ENCODE results near the gene RRAS2.

Gene RRAS2

GRCh38 chr11:14335712-14336111 lies 23.3 kb downstream of the RRAS2 start:
- DNase-seq: no peak

GRCh38 chr11:14334893-14335292 lies 24.1 kb downstream of the RRAS2 start:
- no peak for DNase-seq

GRCh38 chr11:14334192-14334591 lies 24.8 kb downstream of the RRAS2 start:
- DNase-seq: no peak

GRCh38 chr11:14331476-14332136 lies 27.4 kb downstream of the RRAS2 start:
- no peak for DNase-seq

GRCh38 chr11:14330881-14331280 lies 28.1 kb downstream of the RRAS2 start:
- no peak for DNase-seq

DNA sequence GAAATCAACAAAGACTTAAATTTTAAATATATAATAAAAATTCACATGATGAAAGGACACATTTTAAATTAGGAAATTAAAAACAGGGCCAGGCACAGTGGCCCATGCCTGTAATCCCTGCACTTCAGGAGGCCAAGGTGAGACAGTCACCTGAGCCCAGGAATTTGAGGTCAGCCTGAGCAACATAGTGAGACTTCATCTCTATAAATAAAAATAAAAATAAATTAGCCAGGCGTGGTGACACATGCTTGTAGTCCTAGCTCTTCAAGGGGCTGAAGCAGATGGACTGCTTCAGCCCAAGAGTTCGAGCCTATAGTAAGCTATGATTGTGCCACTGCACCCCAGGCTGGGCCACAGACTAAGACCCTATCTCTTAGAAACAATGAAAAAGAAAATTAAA lies 29.3 kb downstream of the RRAS2 start:
- no peak for DNase-seq

DNA sequence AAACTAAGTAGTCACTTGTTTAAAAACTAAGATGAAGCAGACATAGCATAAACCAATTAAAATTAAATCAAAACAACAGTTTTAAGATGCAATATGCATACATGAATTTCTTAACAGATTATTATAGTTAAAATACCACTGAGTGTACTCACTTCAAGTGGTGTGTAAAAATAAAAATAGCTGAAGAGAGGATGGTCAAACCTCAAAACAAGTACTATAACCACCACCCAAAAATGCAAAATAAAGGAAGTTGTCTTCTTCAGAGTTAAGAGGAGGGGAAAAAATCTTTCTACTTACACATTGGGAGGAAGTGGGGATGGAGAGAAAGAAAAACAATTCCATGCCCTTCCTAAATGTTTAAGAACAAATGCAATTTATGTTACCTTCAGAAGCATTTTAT lies 31.9 kb downstream of the RRAS2 start:
- no peak for DNase-seq

DNA sequence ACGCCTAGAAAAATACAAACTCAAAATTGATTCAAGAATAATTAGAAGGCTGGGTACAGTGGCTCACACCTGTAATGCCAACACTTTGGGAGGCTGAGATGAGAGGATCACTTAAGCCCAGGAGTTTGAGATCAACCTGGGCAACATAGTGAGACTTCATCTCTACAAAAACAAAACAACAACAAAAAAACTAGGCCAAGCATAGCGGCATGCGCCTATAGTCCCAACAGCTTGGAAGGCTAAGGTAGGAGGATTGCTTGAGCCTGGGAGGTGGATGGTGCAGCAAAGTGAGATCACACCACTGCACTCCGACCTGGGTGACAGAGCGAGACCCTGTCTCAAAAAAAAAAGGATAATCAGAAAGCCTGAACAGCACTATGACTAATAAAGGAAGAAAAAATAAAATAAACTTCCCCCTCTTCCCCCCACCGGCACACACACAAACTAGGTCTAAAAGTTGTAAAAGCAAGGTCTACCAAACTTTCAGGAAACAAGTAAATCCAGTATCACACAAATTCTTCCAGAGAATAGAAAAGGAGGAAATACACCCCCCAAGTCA lies 35.8 kb downstream of the RRAS2 start:
- no peak for DNase-seq

DNA sequence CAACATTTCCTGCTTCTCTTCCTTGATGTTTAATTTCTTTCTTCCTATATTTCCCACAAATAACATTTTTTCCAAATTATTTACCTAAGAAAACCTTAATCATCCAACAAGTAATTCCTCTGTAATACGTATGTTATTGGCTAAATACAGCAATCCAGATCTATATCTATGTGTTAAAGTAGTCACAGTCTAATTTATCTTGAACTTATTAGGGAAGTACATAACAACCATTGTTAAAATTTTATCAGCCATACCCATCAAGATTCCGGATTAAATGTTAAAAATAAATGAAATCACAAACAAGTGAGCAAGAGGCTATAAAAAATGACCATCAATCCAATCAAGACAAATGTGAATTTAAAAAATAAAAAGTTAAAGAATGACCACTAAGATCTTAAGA lies 36.5 kb downstream of the RRAS2 start:
- no peak for DNase-seq

GRCh38 chr11:14320020-14320419 lies 39.0 kb downstream of the RRAS2 start:
- peak; percentile 43 for DNase-seq

DNA sequence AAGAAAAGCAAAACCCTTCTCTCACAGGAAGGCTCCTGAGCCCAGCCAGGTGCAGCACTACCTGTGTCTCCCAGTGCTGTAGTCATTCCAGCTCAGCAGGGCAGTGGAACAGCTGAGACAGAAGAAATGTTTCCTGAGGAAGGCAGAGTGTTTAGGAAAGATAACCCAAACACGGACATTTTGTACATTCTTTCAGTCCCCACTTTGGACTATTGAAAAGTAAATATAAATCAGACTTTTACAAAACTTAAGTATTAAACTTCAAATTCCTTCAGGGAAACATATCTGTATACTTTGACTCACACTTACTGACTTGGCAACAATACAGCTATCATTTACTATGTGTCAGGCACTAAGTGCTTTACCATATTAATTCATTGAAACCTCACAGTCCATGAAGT lies 40.4 kb downstream of the RRAS2 start:
- no peak for DNase-seq

DNA sequence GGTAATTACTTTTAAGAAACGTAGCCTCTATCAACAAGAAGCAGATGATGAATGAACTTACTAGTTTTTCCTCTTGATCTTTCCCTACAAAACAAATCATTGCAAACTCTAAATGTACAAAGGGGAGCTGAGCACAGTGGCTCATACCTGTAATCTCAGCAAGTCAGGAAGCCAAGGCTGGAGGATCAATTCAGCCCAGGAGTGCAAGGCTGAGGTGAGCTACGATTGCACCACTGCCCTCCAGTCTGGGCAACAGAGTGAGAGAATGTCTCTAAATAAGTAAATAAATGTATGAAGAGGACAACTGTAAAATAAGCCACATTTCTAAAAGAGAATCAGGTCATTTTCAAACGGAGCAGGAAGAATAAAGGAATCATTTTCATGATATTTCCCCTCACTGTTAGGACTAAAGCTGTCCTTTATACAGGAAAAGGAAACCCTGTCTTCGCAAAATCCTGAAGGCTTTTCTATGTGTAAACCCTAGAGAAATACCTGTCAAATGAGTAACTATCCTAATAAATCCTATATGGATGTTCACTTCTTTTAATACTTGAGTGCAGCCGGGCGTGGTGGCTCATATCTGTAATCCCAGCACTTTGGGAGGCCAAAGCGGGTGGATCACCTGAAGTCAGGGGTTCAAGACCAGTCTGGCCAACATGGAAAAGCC lies 41.2 kb downstream of the RRAS2 start:
- no peak for DNase-seq

DNA sequence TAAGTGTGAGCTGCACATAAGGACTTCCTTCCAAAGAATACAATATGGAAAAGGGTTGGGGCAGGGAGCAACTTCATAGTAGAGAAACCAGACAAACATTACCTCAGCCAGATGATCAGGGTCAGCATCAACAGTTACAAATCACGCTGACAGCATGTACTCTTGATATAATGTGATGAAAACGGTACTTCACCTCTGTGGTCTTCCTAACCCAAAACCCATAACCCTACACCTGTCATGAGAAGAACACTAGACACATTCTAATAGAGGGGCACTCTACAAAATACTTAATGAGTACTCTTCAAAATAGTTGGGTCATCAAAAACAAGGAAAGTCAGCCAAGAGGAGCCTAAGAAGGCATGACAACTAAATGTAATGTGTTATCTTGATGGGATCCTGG lies 43.9 kb downstream of the RRAS2 start:
- DNase-seq: no peak

DNA sequence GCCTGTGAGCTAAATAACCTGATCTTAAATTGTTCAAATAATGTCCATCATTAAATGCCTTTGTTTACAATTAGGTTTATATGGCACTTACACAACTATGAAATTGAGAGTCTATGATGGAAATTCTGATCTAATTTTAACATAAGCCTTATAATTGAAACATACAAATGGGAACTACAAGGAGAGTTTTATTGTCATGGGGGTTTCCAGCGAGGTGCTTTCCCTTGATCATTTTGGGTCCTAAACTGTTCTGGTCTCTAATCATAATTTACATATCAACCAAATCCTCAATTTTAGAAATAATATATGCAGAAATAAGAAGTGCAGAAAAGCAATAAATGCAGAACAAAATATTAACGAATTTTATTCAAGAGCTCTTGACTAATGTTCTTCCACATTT lies 44.9 kb downstream of the RRAS2 start:
- DNase-seq: no peak

GRCh38 chr11:14312736-14313438 lies 46.1 kb downstream of the RRAS2 start:
- no peak for DNase-seq

DNA sequence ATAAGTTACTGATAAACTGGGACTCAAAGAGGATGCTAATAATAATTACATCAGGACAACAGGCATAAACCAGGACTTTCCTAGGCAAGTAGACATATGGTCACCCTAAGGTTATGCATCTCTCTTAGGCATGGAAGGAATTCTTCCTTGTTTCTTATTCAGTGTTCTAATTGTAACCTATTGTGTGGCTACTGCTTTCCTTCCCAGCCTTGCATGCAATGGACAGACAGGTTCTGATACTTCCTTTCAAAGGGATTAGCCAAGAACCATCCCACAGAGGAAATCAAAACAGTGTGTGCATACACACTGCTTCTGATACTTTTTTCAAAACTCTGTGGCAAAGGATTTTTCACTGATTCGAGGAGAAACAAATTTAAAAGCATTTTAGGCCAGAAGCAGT lies 48.3 kb downstream of the RRAS2 start:
- no peak for DNase-seq

- no peak for DNase-seq
Observed at GRCh38 chr11:14309425-14310192, 49.4 kb downstream of the RRAS2 start.

DNA sequence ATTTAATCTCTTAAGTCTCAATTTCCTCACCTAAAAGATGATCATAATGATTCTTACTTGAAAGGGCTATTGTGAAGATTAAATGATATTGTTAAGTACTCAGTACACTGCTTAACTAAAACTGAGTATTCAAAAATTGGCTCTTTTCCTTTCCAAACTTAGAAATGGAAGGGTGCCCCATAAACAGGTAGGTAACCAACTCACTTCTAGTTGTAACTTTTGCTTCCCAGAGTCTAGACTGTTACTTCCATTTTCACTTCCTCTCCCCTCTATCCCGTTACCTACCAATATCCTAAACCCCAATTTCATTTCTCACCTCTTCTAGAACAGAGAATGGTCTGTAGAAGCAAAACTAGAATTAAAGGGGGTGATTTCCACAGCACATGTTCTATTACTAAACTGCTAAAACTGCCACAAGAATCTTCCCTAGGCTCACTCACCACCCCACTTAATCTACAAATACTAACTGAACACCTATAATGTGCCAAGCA lies 50.0 kb downstream of the RRAS2 start:
- no peak for DNase-seq

- no peak for DNase-seq
Observed at GRCh38 chr11:14308114-14308896, 50.7 kb downstream of the RRAS2 start.

- no peak for DNase-seq
Observed at GRCh38 chr11:14306481-14306880, 52.5 kb downstream of the RRAS2 start.

- DNase-seq: no peak
Observed at GRCh38 chr11:14305649-14306048, 53.3 kb downstream of the RRAS2 start.

DNA sequence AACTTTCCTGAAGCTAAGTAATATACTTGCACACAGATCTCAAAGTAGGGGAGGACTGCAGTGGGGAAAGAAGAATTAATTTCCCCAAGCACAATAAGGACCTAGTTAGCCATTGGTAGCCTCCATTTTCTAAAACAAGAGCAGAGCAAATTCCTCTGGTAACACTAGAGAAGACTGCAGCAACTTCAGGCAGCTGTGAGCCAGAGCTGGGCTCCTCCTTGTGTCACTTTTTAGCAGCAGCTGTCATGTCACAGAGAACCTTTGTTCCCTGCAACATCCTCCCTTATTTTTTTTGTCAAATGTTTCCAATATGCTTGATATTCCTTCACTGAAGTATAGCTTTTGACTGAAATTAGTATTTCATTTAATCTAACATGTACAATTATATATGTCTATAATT lies 54.4 kb downstream of the RRAS2 start:
- no peak for DNase-seq
